ENCODE measurements around the gene FBXL17. TPM values are rescaled to one million over a fixed set of nuclear protein-coding genes. Genes with fewer than 3 reads are reported as not detected.

FBXL17 gene
- total and polyA plus RNA-seq, 2 experiments from 2014 or later: 1.8 to 13.1 TPM

GRCh38 chr5:108384741-108385140 is 2.8 kb upstream of the FBXL17 start:
- Histone ChIP-seq H3K9me3 (ENCODE audit: low read depth) (no peaks in the 10 kb centered on the region), H3K4me2 (ENCODE audit: unreplicated experiment) (no peak overlapping the region), H3K27me3 (replicated peaks; ENCODE audit: insufficient read depth) (no peaks in the 10 kb centered on the region), H2AFZ (no peak overlapping the region), H3F3A (ENCODE audit: insufficient read depth) (peaks cover 13% of the 10 kb centered on the region), H3K27ac (no peak overlapping the region), H3K9ac (no peak overlapping the region), H3K4me3 (no peak overlapping the region), H3K36me3 (ENCODE audit: low read depth) (no peaks in the 10 kb centered on the region), H4K20me1 (ENCODE audit: insufficient read depth) (no peaks in the 10 kb centered on the region), H3K4me1 (ENCODE audit: insufficient read depth) (peaks cover 19% of the 10 kb centered on the region), H3K79me2 (ENCODE audit: insufficient read depth) (peaks cover 10% of the 10 kb centered on the region), H3K9me2 (ENCODE audit: insufficient read depth) (no peaks in the 10 kb centered on the region)
- 11 to 43% methylated on average over 1 of the region's 1 CpG for WGBS, 2 experiments (ENCODE audit: low coverage in 1 of 2, low lambda C conversion rate in 2 of 2, missing lambda C conversion rate in 2 of 2)
- DNase-seq: no peak
- TF ChIP-seq EZH2 (IDR thresholded peaks at IDR 0.05; ENCODE audit: insufficient read depth, poor library complexity, severe bottlenecking) (no peak), EZH2phosphoT487 (IDR thresholded peaks at IDR 0.05; ENCODE audit: insufficient read depth, low read depth) (no peak)
- in situ Hi-C loops (cut with MboI): no loop called here

GRCh38 chr5:108382784-108383330 is 959 bp upstream of the FBXL17 start:
- Histone ChIP-seq H3K4me2 (ENCODE audit: unreplicated experiment) (peak overlapping the region; percentile 92), H3K36me3 (ENCODE audit: low read depth) (no peaks in the 10 kb centered on the region), H4K20me1 (ENCODE audit: insufficient read depth) (no peaks in the 10 kb centered on the region), H3F3A (ENCODE audit: insufficient read depth) (peaks cover 13% of the 10 kb centered on the region), H3K27ac (peak overlapping the region; percentile 81), H3K79me2 (ENCODE audit: insufficient read depth) (peaks cover 28% of the 10 kb centered on the region), H3K9me3 (ENCODE audit: low read depth) (no peaks in the 10 kb centered on the region), H3K9me2 (ENCODE audit: insufficient read depth) (no peaks in the 10 kb centered on the region), H3K9ac (peak overlapping the region; percentile 87), H2AFZ (peak overlapping the region; percentile 91), H3K4me3 (peak overlapping the region; percentile 78), H3K4me1 (ENCODE audit: insufficient read depth) (peaks cover 22% of the 10 kb centered on the region), H3K27me3 (replicated peaks; ENCODE audit: insufficient read depth) (no peaks in the 10 kb centered on the region)
- in situ Hi-C loops (cut with MboI): no loop called here
- WGBS, 2 experiments (ENCODE audit: low coverage in 1 of 2, low lambda C conversion rate in 2 of 2, missing lambda C conversion rate in 2 of 2): 27 to 33% methylated on average over 9 of the region's 9 CpGs
- DNase-seq: peak; percentile 62
- TF ChIP-seq EZH2phosphoT487 (IDR thresholded peaks at IDR 0.05; ENCODE audit: insufficient read depth, low read depth) (no peak), EZH2 (IDR thresholded peaks at IDR 0.05; ENCODE audit: insufficient read depth, poor library complexity, severe bottlenecking) (no peak)

- Histone ChIP-seq H4K20me1 (ENCODE audit: insufficient read depth) (no peaks in the 10 kb centered on the region), H3K9me2 (ENCODE audit: insufficient read depth) (no peaks in the 10 kb centered on the region), H3K4me3 (peak overlapping the region; percentile 78), H3K79me2 (ENCODE audit: insufficient read depth) (peaks cover 36% of the 10 kb centered on the region), H3F3A (ENCODE audit: insufficient read depth) (peaks cover 7% of the 10 kb centered on the region), H3K9ac (peak overlapping the region; percentile 87), H3K27me3 (replicated peaks; ENCODE audit: insufficient read depth) (no peaks in the 10 kb centered on the region), H3K27ac (peak overlapping the region; percentile 81), H3K9me3 (ENCODE audit: low read depth) (no peaks in the 10 kb centered on the region), H3K36me3 (ENCODE audit: low read depth) (no peaks in the 10 kb centered on the region), H3K4me1 (ENCODE audit: insufficient read depth) (peaks cover 17% of the 10 kb centered on the region), H3K4me2 (ENCODE audit: unreplicated experiment) (peak overlapping the region; percentile 92), H2AFZ (peak overlapping the region; percentile 91)
- TF ChIP-seq EZH2phosphoT487 (IDR thresholded peaks at IDR 0.05; ENCODE audit: insufficient read depth, low read depth) (no peak), EZH2 (IDR thresholded peaks at IDR 0.05; ENCODE audit: insufficient read depth, poor library complexity, severe bottlenecking) (no peak)
- WGBS, 2 experiments (ENCODE audit: low coverage in 1 of 2, low lambda C conversion rate in 2 of 2, missing lambda C conversion rate in 2 of 2): 0 to 1% methylated on average over 45 to 52 of the region's 74 CpGs
- in situ Hi-C loops (cut with MboI): no loop called here
- peak; percentile 88 for DNase-seq
Observed at GRCh38 chr5:108381350-108381953, 446 bp downstream of the FBXL17 start.

GRCh38 chr5:108380531-108381349 is 1.2 kb downstream of the FBXL17 start:
- no peaks in the 10 kb centered on the region for H4K20me1 ChIP-seq (ENCODE audit: insufficient read depth)
- in situ Hi-C loops (cut with MboI): no loop called here
- peak overlapping the region; percentile 91 for H2AFZ ChIP-seq
- TF ChIP-seq EZH2 (IDR thresholded peaks at IDR 0.05; ENCODE audit: insufficient read depth, poor library complexity, severe bottlenecking): no peak
- peaks cover 43% of the 10 kb centered on the region for H3K79me2 ChIP-seq (ENCODE audit: insufficient read depth)
- peak overlapping the region; percentile 81 for H3K27ac ChIP-seq
- H3K9me3 ChIP-seq (ENCODE audit: low read depth): no peaks in the 10 kb centered on the region
- no peaks in the 10 kb centered on the region; the same call in 1 of the 2 replicates for H3F3A ChIP-seq (ENCODE audit: insufficient read depth)
- no peaks in the 10 kb centered on the region for H3K9me2 ChIP-seq (ENCODE audit: insufficient read depth)
- H3K27me3 ChIP-seq (replicated peaks; ENCODE audit: insufficient read depth): no peaks in the 10 kb centered on the region
- H3K9ac ChIP-seq: peak overlapping the region; percentile 87
- 0 to 1% methylated on average over 37 to 52 of the region's 85 CpGs for WGBS, 2 experiments (ENCODE audit: low coverage in 1 of 2, low lambda C conversion rate in 2 of 2, missing lambda C conversion rate in 2 of 2)
- DNase-seq: peak; percentile 56
- peaks cover 9% of the 10 kb centered on the region for H3K4me1 ChIP-seq (ENCODE audit: insufficient read depth)
- H3K36me3 ChIP-seq (ENCODE audit: low read depth): no peaks in the 10 kb centered on the region
- H3K4me3 ChIP-seq: peak overlapping the region; percentile 78
- peak overlapping the region; percentile 97 for H3K4me2 ChIP-seq (ENCODE audit: unreplicated experiment)

All from GM23248 (cell line).